ENCODE results near the gene CCDC169.
"Not testable (repeated sequence)": the region's sequence is repeated elsewhere in the genome, so short reads cannot be mapped to it uniquely, and the experiment has no call there.

The CCDC169 gene

GRCh38 chr13:36297366-36298338, at the start of gene CCDC169:
Gene CCDC169 (minus strand): TSS chr13:36297814. CDS start chr13:36297719, 95 bp downstream.
- peak; percentile 86 for DNase-seq

- DNase-seq = peak; percentile 93
Measured at GRCh38 chr13:36346222-36347083, 48.8 kb upstream of the CCDC169 start, which contains the start of gene SPART. Gene SPART (minus strand): TSS chr13:36346394. CDS start chr13:36335830, 10,564 bp downstream.

- DNase-seq = peak; percentile 86
Measured at GRCh38 chr13:36345438-36346221, 48.0 kb upstream of the CCDC169 start.

- DNase-seq = no peak
Measured at GRCh38 chr13:36344886-36345437, 47.3 kb upstream of the CCDC169 start.

- DNase-seq = no peak
Measured at GRCh38 chr13:36344173-36344572, 46.6 kb upstream of the CCDC169 start.

GRCh38 chr13:36343766-36344165, 46.2 kb upstream of the CCDC169 start:
- no peak for DNase-seq

- DNase-seq = no peak
Measured at GRCh38 chr13:36342715-36343114, 45.1 kb upstream of the CCDC169 start.

- no peak for DNase-seq
Measured at GRCh38 chr13:36341718-36342117, 44.1 kb upstream of the CCDC169 start.

GRCh38 chr13:36339600-36340155, 42.1 kb upstream of the CCDC169 start:
- no peak for DNase-seq

- no peak for DNase-seq
Measured at GRCh38 chr13:36337938-36338641, 40.5 kb upstream of the CCDC169 start.

- DNase-seq = no peak
Measured at GRCh38 chr13:36332986-36333385, 35.4 kb upstream of the CCDC169 start.

- not testable (repeated sequence) for DNase-seq
Measured at GRCh38 chr13:36332255-36332654, 34.6 kb upstream of the CCDC169 start.

GRCh38 chr13:36331280-36331679, 33.7 kb upstream of the CCDC169 start:
- no peak for DNase-seq

GRCh38 chr13:36329361-36329760, 31.7 kb upstream of the CCDC169 start:
- no peak for DNase-seq

GRCh38 chr13:36328821-36329220, 31.2 kb upstream of the CCDC169 start:
- no peak for DNase-seq

GRCh38 chr13:36325912-36326311, 28.3 kb upstream of the CCDC169 start:
- no peak for DNase-seq

- not testable (repeated sequence) for DNase-seq
Measured at GRCh38 chr13:36324881-36325280, 27.3 kb upstream of the CCDC169 start.

- DNase-seq = no peak
Measured at GRCh38 chr13:36323951-36324566, 26.4 kb upstream of the CCDC169 start.

GRCh38 chr13:36323408-36323807, 25.8 kb upstream of the CCDC169 start:
- DNase-seq = no peak

GRCh38 chr13:36319793-36320192, 22.2 kb upstream of the CCDC169 start:
- not testable (repeated sequence) for DNase-seq

Measured in right forelimb (tissue), 1 donor.